H1 (cell line): ENCODE measurements around the gene FREM1. TPM values are rescaled to one million over a fixed set of nuclear protein-coding genes. Genes with fewer than 3 reads are reported as not detected.

Source experiments
- CTCF ChIA-PET: fragments of 300-600 bp; sonication (Branson Sonifier 250); formaldehyde crosslinking; loops from one replicate; lab custom pipeline; 2021; ENCODE audit not compliant: partially characterized antibody; lab: Charles Lee
- POLR2A ChIA-PET: fragments of 300-600 bp; sonication (Branson Sonifier 250); formaldehyde crosslinking; loops from one replicate; lab custom pipeline; 2021; ENCODE audit warnings: inconsistent platforms; ENCODE audit not compliant: partially characterized antibody; lab: Charles Lee
- DNase-seq, 2 experiments: peaks; one replicate each; pipeline versions ENCODE4 v3.0.0 to v3.0.0-alpha.2; 2010 to 2022; ENCODE audit warnings: low spot score in 2 of 2, low read depth in 1 of 2, mixed read lengths in 1 of 2
- FAIRE-seq: peaks from 2 replicates; lab custom pipeline; 2011; peaks lifted over from hg19 to GRCh38; lab: Jason Lieb, UNC
- H2AFZ ChIP-seq: 2 replicates; pipeline ENCODE4 v1.8.1; 2012; ENCODE audit warnings: low read length, inconsistent platforms
- H2AK5ac ChIP-seq: 2 replicates; pipeline ENCODE4 v1.6.1; 2013; ENCODE audit warnings: low read depth, low read length
- H2BK120ac ChIP-seq: replicated peaks from 2 replicates; pipeline ENCODE3; 2013; ENCODE audit warnings: low read depth, low read length, inconsistent platforms
- H2BK12ac ChIP-seq: 2 replicates; pipeline ENCODE4 v1.6.1; 2013; ENCODE audit warnings: low read depth, low read length
- H2BK15ac ChIP-seq: 2 replicates; pipeline ENCODE4 v1.6.1; 2013; ENCODE audit warnings: low read length
- H2BK20ac ChIP-seq: 2 replicates; pipeline ENCODE4 v1.6.1; 2013; ENCODE audit warnings: low read length
- H2BK5ac ChIP-seq: 2 replicates; pipeline ENCODE4 v1.6.1; 2013; ENCODE audit warnings: low read depth, low read length
- H3K14ac ChIP-seq: 2 replicates; pipeline ENCODE4 v1.6.1; 2013; ENCODE audit warnings: inconsistent platforms; ENCODE audit not compliant: insufficient read length
- H3K18ac ChIP-seq: 2 replicates; pipeline ENCODE4 v1.6.1; 2013; ENCODE audit warnings: low read length; ENCODE audit errors: extremely low read depth
- H3K23ac ChIP-seq: 2 replicates; pipeline ENCODE4 v1.6.1; 2013; ENCODE audit warnings: inconsistent platforms; ENCODE audit not compliant: insufficient read length
- H3K23me2 ChIP-seq: 2 replicates; pipeline ENCODE4 v1.6.1; 2013; ENCODE audit warnings: low read depth, low read length
- H3K27ac ChIP-seq: 2 replicates; pipeline ENCODE4 v1.6.1; 2011; ENCODE audit warnings: low read depth, low read length, inconsistent platforms
- H3K27me3 ChIP-seq, 4 experiments: replicated peaks in 1 of 4; 1 replicate in 1 of 4; 2 replicates in 3 of 4; pipeline versions ENCODE4 v1.6.1 to v1.8.1; 2011 to 2013; ENCODE audit warnings: low read length in 3 of 4, mild to moderate bottlenecking in 3 of 4, inconsistent platforms in 2 of 4, mixed read lengths in 2 of 4, moderate library complexity in 1 of 4; ENCODE audit not compliant: control insufficient read depth in 3 of 4, insufficient read depth in 3 of 4; ENCODE audit errors: extremely low read depth in 1 of 4
- H3K36me3 ChIP-seq, 4 experiments: 2 replicates each; pipeline versions ENCODE4 v1.6.1 to v1.8.1; 2011 to 2013; ENCODE audit warnings: mild to moderate bottlenecking in 4 of 4, low read length in 3 of 4, moderate library complexity in 2 of 4, control low read depth in 1 of 4, inconsistent platforms in 1 of 4; ENCODE audit not compliant: insufficient read depth in 4 of 4, control insufficient read depth in 2 of 4
- H3K4ac ChIP-seq: replicated peaks from 2 replicates; pipeline ENCODE3; 2013; ENCODE audit warnings: low read length, low read depth, mixed read lengths, inconsistent platforms; ENCODE audit not compliant: insufficient read length
- H3K4me1 ChIP-seq, 4 experiments: replicated peaks in 1 of 4; 1 replicate in 1 of 4; 2 replicates in 3 of 4; pipeline versions ENCODE4 v1.6.1 to v1.8.1; 2011 to 2013; ENCODE audit warnings: low read length in 3 of 4, inconsistent platforms in 2 of 4, mixed read lengths in 1 of 4; ENCODE audit not compliant: insufficient read depth in 4 of 4, control insufficient read depth in 3 of 4
- H3K4me2 ChIP-seq, 2 experiments: 2 replicates each; pipeline versions ENCODE4 v1.6.1 to v1.8.1; 2011 to 2013; ENCODE audit warnings: low read depth in 2 of 2, low read length in 2 of 2, control low read depth in 1 of 2, inconsistent platforms in 1 of 2, mild to moderate bottlenecking in 1 of 2; ENCODE audit not compliant: insufficient read depth in 1 of 2
- H3K4me3 ChIP-seq, 4 experiments: fragments of 200-600, 300-600 bp in 1 of 4; sonication (generic), shearing (Covaris generic), sonication (Bioruptor Twin) in 1 of 4; 2 replicates each; pipeline versions ENCODE4 v1.5.1 to v1.8.1; 2011 to 2016; ENCODE audit warnings: low read length in 4 of 4, low read depth in 3 of 4, control low read depth in 2 of 4, inconsistent platforms in 2 of 4, mild to moderate bottlenecking in 2 of 4, mixed read lengths in 1 of 4, moderate library complexity in 1 of 4; ENCODE audit not compliant: insufficient read depth in 2 of 4; ENCODE audit errors: extremely low read depth in 1 of 4
- H3K56ac ChIP-seq: replicated peaks from 2 replicates; pipeline ENCODE3; 2013; ENCODE audit warnings: low read depth, mild to moderate bottlenecking, mixed read lengths, low read length, inconsistent platforms; ENCODE audit not compliant: insufficient read length
- H3K79me1 ChIP-seq: 2 replicates; pipeline ENCODE4 v1.6.1; 2013; ENCODE audit warnings: low read depth, low read length, control low read depth
- H3K79me2 ChIP-seq, 2 experiments: 2 replicates each; pipeline versions ENCODE4 v1.6.1 to v1.8.1; 2012 to 2013; ENCODE audit warnings: low read length in 2 of 2, mild to moderate bottlenecking in 2 of 2, inconsistent platforms in 1 of 2; ENCODE audit not compliant: insufficient read depth in 2 of 2, control insufficient read depth in 1 of 2
- H3K9ac ChIP-seq, 4 experiments: replicated peaks in 1 of 4; 1 replicate in 1 of 4; 2 replicates in 3 of 4; pipeline versions ENCODE4 v1.6.1 to v1.8.1; 2011 to 2013; ENCODE audit warnings: low read depth in 3 of 4, low read length in 3 of 4, control low read depth in 2 of 4, mild to moderate bottlenecking in 2 of 4, moderate library complexity in 2 of 4, inconsistent platforms in 1 of 4; ENCODE audit errors: extremely low read depth in 1 of 4
- H3K9me3 ChIP-seq, 2 experiments: 2 replicates each; pipeline versions ENCODE4 v1.6.1 to v1.8.1; 2012 to 2013; ENCODE audit warnings: mild to moderate bottlenecking in 2 of 2, moderate library complexity in 2 of 2, control low read depth in 1 of 2, inconsistent platforms in 1 of 2, low read depth in 1 of 2, low read length in 1 of 2, mixed read lengths in 1 of 2; ENCODE audit not compliant: insufficient read depth in 2 of 2
- H4K20me1 ChIP-seq, 2 experiments: replicated peaks in 1 of 2; 2 replicates each; pipeline versions ENCODE3 to v1.8.1; 2011 to 2013; ENCODE audit warnings: inconsistent platforms in 2 of 2, low read length in 2 of 2, mild to moderate bottlenecking in 1 of 2; ENCODE audit not compliant: insufficient read depth in 2 of 2, control insufficient read depth in 1 of 2
- H4K5ac ChIP-seq: 2 replicates; pipeline ENCODE4 v1.6.1; 2013; ENCODE audit warnings: low read length, low read depth, mixed read lengths, inconsistent platforms; ENCODE audit not compliant: insufficient read length
- H4K8ac ChIP-seq: 2 replicates; pipeline ENCODE4 v1.8.0; 2013; ENCODE audit warnings: mild to moderate bottlenecking, moderate library complexity, low read length, inconsistent platforms; ENCODE audit not compliant: insufficient read depth; ENCODE audit errors: extremely low read depth
- H4K91ac ChIP-seq: replicated peaks from 2 replicates; pipeline ENCODE3; 2013; ENCODE audit warnings: low read length, mixed read lengths, inconsistent platforms; ENCODE audit not compliant: insufficient read length
- EP300 ChIP-seq, 2 experiments: IDR thresholded peaks; 1 replicate in 1 of 2; 2 replicates in 1 of 2; pipeline ENCODE4 v1.6.1; 2011 to 2012; ENCODE audit warnings: low read depth in 2 of 2, low read length in 2 of 2, mild to moderate bottlenecking in 2 of 2, borderline replicate concordance in 1 of 2, inconsistent platforms in 1 of 2, moderate library complexity in 1 of 2
- RNF2 ChIP-seq: fragments of 200-900, 300-1000 bp; sonication (generic); IDR thresholded peaks from 2 replicates; pipeline ENCODE4 v1.7.1; 2016; ENCODE audit warnings: borderline replicate concordance, low read depth, mild to moderate bottlenecking, antibody characterized with exemption, low read length; ENCODE audit not compliant: poor library complexity, severe bottlenecking; ENCODE audit errors: missing control alignments
- SIN3A ChIP-seq, 2 experiments: IDR thresholded peaks in 1 of 2; conservative IDR thresholded peaks in 1 of 2; 2 replicates each; pipeline ENCODE4 v1.6.1; 2011 to 2012; ENCODE audit warnings: low read length in 2 of 2, improper control_type of control experiment in 1 of 2, low read depth in 1 of 2, mild to moderate bottlenecking in 1 of 2
- YY1 ChIP-seq: IDR thresholded peaks from 2 replicates; pipeline ENCODE4 v1.6.1; 2011; ENCODE audit warnings: low read depth, mild to moderate bottlenecking, low read length
- WGBS, 2 experiments: shearing (Covaris generic) in 1 of 2; methylation state at CpG; one replicate each; pipeline versions ENCODE4 v1.1.6 to v1.1.7; 2013 to 2015; ENCODE audit warnings: low lambda C conversion rate in 2 of 2, mixed read lengths in 2 of 2, inconsistent platforms in 1 of 2, low coverage in 1 of 2, missing lambda C conversion rate in 1 of 2; ENCODE audit not compliant: insufficient replicate concordance in 2 of 2, insufficient coverage in 1 of 2, insufficient read length in 1 of 2; ENCODE audit errors: extremely low coverage in 1 of 2, missing lambda C conversion rate in 1 of 2; 5-methylcytosine and 5-hydroxymethylcytosine counted together
- polyA plus RNA-seq, 7 experiments: library from polyadenylated mRNA; depleted of rRNA in 3 of 7; stranded (reverse) in 5 of 7; unstranded in 2 of 7; fragments of >200 nt in 5 of 7; fragments of 200-250 nt in 2 of 7; gene quantifications; 1 replicate in 5 of 7; 2 replicates in 1 of 7; 4 replicates in 1 of 7; pipeline versions ENCODE4 v1.2.1 to v1.2.3, GENCODE V29; 2011 to 2013; ENCODE audit warnings: missing spikeins in 2 of 7, mixed read lengths in 2 of 7
- total RNA-seq: library from RNA; stranded (reverse); fragmentation: NEBNext Ultra II Directional; extraction: Animal tissue kit (Norgen Biotek cat#: 25700); gene quantifications from 2 replicates; pipeline ENCODE4 v1.2.1, GENCODE V29; 2021

Gene FREM1
- total and polyA plus RNA-seq, 2 of the 8 experiments (the other 6 are each of a cell fraction or from before 2014, with no cell fraction given): 2.6 to 3.1 TPM

DNA sequence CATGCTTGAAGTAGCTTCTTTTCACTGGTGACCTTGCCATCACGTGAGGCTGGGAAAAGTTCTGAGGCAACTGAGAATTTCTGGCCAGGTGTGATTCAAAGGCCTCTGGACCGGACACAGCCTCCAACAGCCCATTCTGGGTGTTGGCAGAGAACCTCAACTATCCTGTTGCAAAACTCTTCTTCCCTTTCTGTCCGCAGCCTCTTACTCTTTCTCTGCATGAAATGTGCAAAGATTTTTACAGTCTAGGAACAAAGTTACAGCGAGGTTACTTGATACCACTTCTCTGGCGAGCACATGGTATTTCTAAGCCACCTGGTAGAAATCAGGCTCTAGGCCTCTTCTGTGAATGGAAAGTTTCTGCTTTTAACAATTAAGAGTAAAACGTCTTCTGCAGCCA lies 79.2 kb downstream of the FREM1 start:
- WGBS, 2 experiments: 96% methylated on average over 6 of the region's 6 CpGs; no CpG with 5 or more reads in 1 of the 2 experiments
- ChIA-PET CTCF (no interaction called here), POLR2A (no interaction called here)

More for the DNA sequence above, 79.2 kb downstream of the FREM1 start:
- Histone ChIP-seq H3K27me3 (no peaks in the 10 kb centered on the region), H3K36me3 (no peaks in the 10 kb centered on the region), H3K79me1 (no peaks in the 10 kb centered on the region), H2AFZ (no peak overlapping the region), H2BK5ac (no peak overlapping the region), H2BK12ac (no peak overlapping the region), H3K14ac (no peak overlapping the region), H3K18ac (no peak overlapping the region), H3K4ac (no peak overlapping the region), H3K23ac (no peak overlapping the region), H3K27ac (no peak overlapping the region), H3K4me3 (no peak overlapping the region), H4K20me1 (no peaks in the 10 kb centered on the region), H3K23me2 (no peaks in the 10 kb centered on the region), H2BK120ac (no peak overlapping the region), H2BK20ac (no peak overlapping the region), H3K56ac (no peak overlapping the region), H2AK5ac (no peak overlapping the region), H3K4me2 (no peak overlapping the region), H3K9me3 (0 out of 4 replicates have a peak, but pooled peaks cover 0 to 2% of the 10 kb centered on the region in 2 experiments), H4K91ac (no peak overlapping the region), H2BK15ac (no peak overlapping the region), H4K8ac (no peak overlapping the region), H3K4me1 (no peaks in the 10 kb centered on the region), H3K79me2 (no peaks in the 10 kb centered on the region), H4K5ac (no peak overlapping the region), H3K9ac (no peak overlapping the region)
- no peak for FAIRE-seq
- DNase-seq: no peak
- no peak for TF ChIP-seq SIN3A (conservative IDR thresholded peaks at IDR 0.05 in 1 of 2, IDR thresholded peaks at IDR 0.05 in 1 of 2; ENCODE audit: low read depth in 1 of 2, low read length in 2 of 2)
- TF ChIP-seq RNF2: no peak
- no peak for TF ChIP-seq EP300 (IDR thresholded peaks at IDR 0.05; ENCODE audit: borderline replicate concordance in 1 of 2, low read depth in 2 of 2, low read length in 2 of 2)
- no peak for TF ChIP-seq YY1
